Measurements from ENCODE around the gene FASTK.
A peak's percentile ranks its signal among the peaks of the same experiment; 100 is the strongest.

FASTK gene

GRCh38 chr7:151113344-151114150 is 32.9 kb upstream of the FASTK start:
- Mint-ChIP-seq H3K4me3 (no peak overlapping the region), H3K9me3 (no peaks in the 10 kb centered on the region), H3K36me3 (ENCODE audit: low read depth) (no peaks in the 10 kb centered on the region), H3K27ac (no peak overlapping the region), H3K4me1 (ENCODE audit: low read depth) (no peaks in the 10 kb centered on the region), H3K27me3 (ENCODE audit: low read depth) (peaks cover 3% of the 10 kb centered on the region)
- no peak for DNase-seq (ENCODE audit: low spot score)

DNA sequence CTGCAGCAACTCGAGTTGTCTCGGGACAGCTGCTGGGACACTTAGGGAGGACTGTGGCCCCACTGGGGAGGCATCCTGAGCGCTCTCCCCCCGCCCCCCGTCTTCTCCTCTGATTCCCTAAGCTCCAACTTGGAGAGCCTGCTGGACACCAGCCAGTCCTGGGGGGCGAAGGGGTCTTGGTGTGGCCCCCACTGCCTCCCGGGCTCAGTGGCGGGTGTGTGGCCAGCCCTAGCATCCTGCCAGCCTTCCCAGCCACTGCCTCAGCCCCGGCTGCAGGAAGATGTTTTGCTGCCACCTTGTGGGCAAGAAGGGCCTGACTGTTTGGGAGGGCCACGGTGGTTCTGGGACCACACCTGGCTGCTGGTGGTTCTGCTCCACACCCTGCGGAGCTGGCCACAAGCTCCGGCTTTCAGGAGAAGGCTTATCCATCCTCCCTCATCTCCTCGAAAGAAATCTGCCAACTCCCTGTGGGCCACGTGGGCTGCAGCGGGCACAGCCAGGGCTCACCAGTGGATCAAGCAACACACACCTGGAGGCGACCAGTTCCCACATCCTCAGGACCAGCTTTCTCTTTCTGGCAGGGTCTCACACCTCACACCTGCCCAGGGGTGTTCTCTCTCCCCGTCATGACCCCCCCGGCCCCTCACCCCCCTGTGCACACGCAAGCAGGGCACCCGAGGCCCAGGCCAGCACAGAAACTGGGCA is 30.5 kb upstream of the FASTK start:
- H3K27me3 Mint-ChIP-seq (ENCODE audit: low read depth): peaks cover 3% of the 10 kb centered on the region

DNA sequence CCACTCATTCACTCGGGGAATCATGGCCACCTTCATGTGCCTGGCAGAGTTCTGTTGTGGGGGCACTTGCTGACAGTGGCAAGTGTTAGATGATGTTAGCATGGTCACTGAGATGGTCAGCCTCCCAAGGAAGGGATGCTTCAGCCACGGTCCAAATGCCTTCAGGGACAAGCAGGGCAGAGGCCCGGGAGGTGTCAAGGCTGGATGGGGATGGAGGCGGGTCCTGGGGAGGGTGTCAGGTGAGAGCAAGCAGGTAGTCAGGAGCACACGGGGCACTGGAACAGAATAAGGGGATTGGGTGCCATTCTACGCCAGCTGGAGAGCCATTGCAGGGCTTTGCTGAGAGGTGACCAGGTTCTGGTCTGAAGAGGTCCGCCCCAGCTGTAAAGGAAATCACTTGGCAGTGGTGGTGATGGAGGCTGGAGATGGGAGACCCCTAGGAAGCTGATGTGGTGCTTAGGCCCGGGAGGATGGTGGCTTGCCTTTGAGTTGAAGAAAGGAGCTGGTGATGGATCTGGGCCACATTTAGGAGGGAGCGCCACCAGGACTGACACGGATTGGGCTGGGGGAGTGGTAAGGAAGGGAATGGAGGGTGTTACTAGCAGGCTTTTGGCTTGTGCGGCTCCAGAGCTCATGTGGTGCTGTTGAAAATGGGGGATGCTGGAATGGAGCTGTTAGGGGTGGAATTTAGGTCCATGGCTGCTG is 29.8 kb upstream of the FASTK start:
- H3K9me3 Mint-ChIP-seq: no peaks in the 10 kb centered on the region
- peaks cover 3% of the 10 kb centered on the region for H3K27me3 Mint-ChIP-seq (ENCODE audit: low read depth)
- no peaks in the 10 kb centered on the region for H3K36me3 Mint-ChIP-seq (ENCODE audit: low read depth)
- H3K4me3 Mint-ChIP-seq: no peak overlapping the region
- no peaks in the 10 kb centered on the region for H3K4me1 Mint-ChIP-seq (ENCODE audit: low read depth)
- no peak for DNase-seq (ENCODE audit: low spot score)
- no peak overlapping the region for H3K27ac Mint-ChIP-seq

More for the DNA sequence above, 30.5 kb upstream of the FASTK start:
- H3K27ac Mint-ChIP-seq: no peak overlapping the region
- no peaks in the 10 kb centered on the region for H3K36me3 Mint-ChIP-seq (ENCODE audit: low read depth)
- no peak overlapping the region for H3K4me3 Mint-ChIP-seq
- H3K9me3 Mint-ChIP-seq: no peaks in the 10 kb centered on the region
- no peaks in the 10 kb centered on the region for H3K4me1 Mint-ChIP-seq (ENCODE audit: low read depth)
- DNase-seq (ENCODE audit: low spot score): peak; percentile 56

DNA sequence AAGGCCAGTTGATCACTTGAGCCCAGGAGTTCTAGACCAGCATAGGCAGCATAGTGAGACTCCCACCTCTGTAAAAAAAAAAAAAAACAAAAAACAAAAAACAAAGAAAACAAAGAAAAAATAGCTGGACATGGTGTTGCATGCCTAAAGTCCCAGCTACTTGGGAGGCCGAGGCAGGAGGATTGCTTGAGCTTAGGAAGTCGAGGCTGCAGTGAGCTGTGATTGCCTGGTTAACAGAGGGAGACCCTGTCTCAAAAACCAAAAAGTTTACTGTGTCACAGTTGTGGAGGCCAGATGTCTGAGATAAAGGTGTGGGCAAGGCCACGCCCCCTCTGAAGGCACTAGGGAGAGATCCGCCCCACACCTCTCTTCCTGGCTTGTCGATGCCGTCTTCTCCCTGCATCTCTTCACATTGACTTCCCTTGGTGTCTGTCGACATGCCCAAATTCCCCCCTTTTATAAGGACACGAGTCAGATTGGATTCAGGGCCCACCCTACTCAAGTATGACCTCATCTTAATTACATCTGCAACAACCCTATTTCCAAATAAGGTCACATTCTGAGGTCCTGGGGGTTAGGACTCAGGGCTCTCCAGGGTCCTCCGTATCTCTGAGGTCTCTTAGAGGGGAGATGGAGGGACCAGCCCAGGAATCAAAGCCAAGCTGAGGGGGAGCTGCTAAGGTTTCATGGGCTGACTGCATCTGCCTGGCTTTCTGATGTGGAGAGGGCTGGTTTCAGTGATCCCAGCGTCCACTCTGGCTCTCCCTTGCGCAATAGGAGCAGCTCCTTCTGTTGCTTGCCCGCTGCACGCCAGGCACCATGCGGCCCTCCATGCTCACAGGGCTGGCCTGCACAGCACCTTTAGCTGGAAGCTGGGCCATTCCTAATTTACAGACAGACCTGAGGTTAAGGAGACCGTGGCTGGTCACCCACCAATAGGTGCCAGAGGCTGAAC is 28.8 kb upstream of the FASTK start:
- H3K27ac Mint-ChIP-seq: no peak overlapping the region
- H3K36me3 Mint-ChIP-seq (ENCODE audit: low read depth): no peaks in the 10 kb centered on the region
- no peaks in the 10 kb centered on the region for H3K9me3 Mint-ChIP-seq
- no peak overlapping the region for H3K4me3 Mint-ChIP-seq
- H3K4me1 Mint-ChIP-seq (ENCODE audit: low read depth): no peaks in the 10 kb centered on the region
- peaks cover 3% of the 10 kb centered on the region for H3K27me3 Mint-ChIP-seq (ENCODE audit: low read depth)
- DNase-seq (ENCODE audit: low spot score): no peak

GRCh38 chr7:151107882-151108281 is 27.3 kb upstream of the FASTK start:
- Mint-ChIP-seq H3K4me1 (ENCODE audit: low read depth) (no peaks in the 10 kb centered on the region), H3K4me3 (no peak overlapping the region), H3K9me3 (no peaks in the 10 kb centered on the region), H3K36me3 (ENCODE audit: low read depth) (no peaks in the 10 kb centered on the region), H3K27me3 (ENCODE audit: low read depth) (peaks cover 3% of the 10 kb centered on the region), H3K27ac (no peak overlapping the region)
- DNase-seq (ENCODE audit: low spot score): no peak

DNA sequence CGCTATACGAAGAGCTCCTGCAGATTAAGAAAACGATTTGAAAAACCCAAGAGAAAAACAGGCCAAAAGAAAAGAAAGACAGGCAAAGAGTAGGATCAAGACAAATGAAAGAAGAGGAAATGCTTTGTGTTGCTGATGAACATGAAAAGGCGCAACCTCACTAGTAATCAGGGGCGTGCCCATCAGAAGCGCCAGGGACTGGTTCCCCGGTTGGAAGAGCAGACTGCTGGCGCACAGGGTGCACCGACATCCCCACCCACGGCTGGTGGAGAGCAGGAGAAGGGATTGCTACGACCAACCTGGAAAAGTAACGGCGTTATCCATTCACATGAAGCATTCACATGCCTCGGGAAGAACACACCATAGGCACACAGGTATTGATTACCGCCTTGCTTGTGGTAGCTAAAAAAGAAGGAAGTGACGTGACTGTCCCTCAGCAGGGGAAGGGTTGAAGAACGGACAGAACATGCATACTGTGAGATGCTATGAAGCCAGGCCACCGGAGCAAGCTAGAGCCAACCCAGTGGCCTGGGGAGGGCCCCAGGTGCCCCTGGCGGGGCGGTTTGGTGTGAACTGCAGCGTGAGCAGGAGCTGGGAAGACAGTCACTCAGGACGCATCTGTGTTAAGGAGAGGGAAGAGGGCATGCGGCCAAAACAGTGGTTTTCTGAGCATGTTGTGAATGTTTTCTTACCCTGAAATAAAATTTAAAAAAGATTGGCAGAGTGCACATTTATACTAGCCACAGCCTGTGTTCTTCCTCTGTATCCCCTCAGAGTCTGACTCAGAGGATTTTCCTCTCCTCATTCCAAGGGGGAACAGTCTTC is 24.0 kb upstream of the FASTK start:
- no peak for DNase-seq (ENCODE audit: low spot score)
- H3K4me3 Mint-ChIP-seq: no peak overlapping the region
- no peaks in the 10 kb centered on the region for H3K27me3 Mint-ChIP-seq (ENCODE audit: low read depth)
- H3K27ac Mint-ChIP-seq: no peak overlapping the region
- H3K36me3 Mint-ChIP-seq (ENCODE audit: low read depth): no peaks in the 10 kb centered on the region
- no peaks in the 10 kb centered on the region for H3K9me3 Mint-ChIP-seq
- no peaks in the 10 kb centered on the region for H3K4me1 Mint-ChIP-seq (ENCODE audit: low read depth)

- Mint-ChIP-seq H3K27ac (no peak overlapping the region), H3K9me3 (no peaks in the 10 kb centered on the region), H3K4me1 (ENCODE audit: low read depth) (no peaks in the 10 kb centered on the region), H3K27me3 (ENCODE audit: low read depth) (no peaks in the 10 kb centered on the region), H3K4me3 (no peak overlapping the region), H3K36me3 (ENCODE audit: low read depth) (no peaks in the 10 kb centered on the region)
- DNase-seq (ENCODE audit: low spot score): no peak
Observed at GRCh38 chr7:151103973-151104372, 23.4 kb upstream of the FASTK start.

DNA sequence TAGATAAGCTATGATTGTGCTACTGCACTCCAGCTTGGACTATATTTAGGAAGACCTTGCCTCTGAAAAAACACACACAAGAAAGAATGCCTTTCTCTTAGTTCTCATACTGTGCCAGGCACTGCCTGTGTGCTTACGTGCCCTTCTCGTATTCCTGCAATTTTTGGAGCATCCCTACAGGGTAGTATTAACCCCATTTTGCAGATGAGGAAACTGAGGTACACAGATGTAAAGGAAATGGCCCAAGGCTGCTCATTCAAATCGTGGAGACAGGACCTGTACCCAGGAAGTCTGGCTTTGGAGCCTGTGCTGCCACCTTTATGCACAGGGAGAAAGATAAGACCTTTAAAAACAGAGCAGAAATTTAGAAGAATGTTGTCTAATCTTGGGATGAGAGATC is 22.4 kb upstream of the FASTK start:
- no peaks in the 10 kb centered on the region for H3K4me1 Mint-ChIP-seq (ENCODE audit: low read depth)
- no peak for DNase-seq (ENCODE audit: low spot score)
- no peak overlapping the region for H3K4me3 Mint-ChIP-seq
- no peaks in the 10 kb centered on the region for H3K36me3 Mint-ChIP-seq (ENCODE audit: low read depth)
- no peak overlapping the region for H3K27ac Mint-ChIP-seq
- no peaks in the 10 kb centered on the region for H3K9me3 Mint-ChIP-seq
- H3K27me3 Mint-ChIP-seq (ENCODE audit: low read depth): no peaks in the 10 kb centered on the region

GRCh38 chr7:151101621-151102396 is 21.2 kb upstream of the FASTK start:
- no peak overlapping the region for H3K27ac Mint-ChIP-seq
- no peaks in the 10 kb centered on the region for H3K27me3 Mint-ChIP-seq (ENCODE audit: low read depth)
- no peaks in the 10 kb centered on the region for H3K9me3 Mint-ChIP-seq
- no peak for DNase-seq (ENCODE audit: low spot score)
- H3K36me3 Mint-ChIP-seq (ENCODE audit: low read depth): no peaks in the 10 kb centered on the region
- H3K4me3 Mint-ChIP-seq: no peak overlapping the region
- no peaks in the 10 kb centered on the region for H3K4me1 Mint-ChIP-seq (ENCODE audit: low read depth)

- Mint-ChIP-seq H3K4me1 (ENCODE audit: low read depth) (no peaks in the 10 kb centered on the region), H3K27me3 (ENCODE audit: low read depth) (no peaks in the 10 kb centered on the region), H3K27ac (no peak overlapping the region), H3K4me3 (no peak overlapping the region), H3K36me3 (ENCODE audit: low read depth) (no peaks in the 10 kb centered on the region), H3K9me3 (no peaks in the 10 kb centered on the region)
- DNase-seq (ENCODE audit: low spot score): no peak
Observed at GRCh38 chr7:151100921-151101320, 20.3 kb upstream of the FASTK start.

DNA sequence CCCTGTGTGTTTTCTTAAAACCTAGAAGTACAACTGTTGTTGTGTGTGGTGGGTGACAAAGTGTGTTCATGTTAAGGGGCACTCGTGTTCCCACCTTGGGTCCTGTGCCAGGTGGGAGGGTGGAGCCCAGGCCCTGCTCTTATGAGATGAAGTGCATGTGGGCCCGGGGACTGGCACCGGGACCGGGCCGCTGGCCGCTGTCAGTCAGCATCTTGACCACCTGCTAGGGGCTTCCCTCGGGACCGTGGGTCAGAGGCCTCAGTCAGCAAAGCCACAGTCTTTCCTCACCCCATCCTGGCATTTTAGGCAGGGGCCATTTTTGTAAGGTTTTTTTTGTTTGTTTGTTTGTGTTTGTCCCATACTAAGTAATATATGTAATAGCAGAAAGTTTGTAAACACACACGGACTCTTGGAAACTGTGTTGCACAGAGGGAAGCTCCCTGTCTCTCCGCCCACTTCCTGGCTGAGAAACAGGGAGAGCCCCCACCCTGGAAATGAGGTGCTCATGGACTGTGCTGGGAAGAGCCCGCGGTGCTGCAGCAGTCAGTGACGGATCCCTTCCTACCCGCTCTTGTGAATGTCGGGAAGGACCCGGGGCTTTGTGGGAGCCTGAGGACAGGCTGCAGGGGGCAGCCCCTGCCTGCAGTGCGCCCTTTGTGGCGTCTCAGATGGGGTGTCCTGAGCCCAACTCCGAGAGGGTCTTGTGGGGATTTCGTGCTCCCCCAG is 19.0 kb upstream of the FASTK start:
- Mint-ChIP-seq H3K4me3 (no peak overlapping the region), H3K27me3 (ENCODE audit: low read depth) (no peaks in the 10 kb centered on the region), H3K27ac (no peak overlapping the region), H3K9me3 (no peaks in the 10 kb centered on the region), H3K36me3 (ENCODE audit: low read depth) (no peaks in the 10 kb centered on the region), H3K4me1 (ENCODE audit: low read depth) (no peaks in the 10 kb centered on the region)
- DNase-seq (ENCODE audit: low spot score): no peak

Measured in T-helper 2 cell treated with Interferon-gamma antibody and Interleukin-4, amounts not matched to agents 5 μg/mL and 100 μg/mL, for 36 hours (primary cell).